Type B pancreatic cell (in vitro differentiated cells): ENCODE results near the gene PRKCE. TPM values are rescaled to one million over a fixed set of nuclear protein-coding genes. Genes with fewer than 3 reads are reported as not detected.

Experiments
- DNase-seq: peaks from one replicate; pipeline ENCODE4 v3.0.0; 2021; ENCODE audit warnings: mixed read lengths; ENCODE audit not compliant: unreplicated experiment; ENCODE audit errors: extremely low spot score
- H3K27ac Mint-ChIP-seq: 2 replicates; pipeline ENCODE4 v1.8.0; 2021; ENCODE audit warnings: mild to moderate bottlenecking, mixed read lengths
- H3K27me3 Mint-ChIP-seq: 2 replicates; pipeline ENCODE4 v1.8.0; 2021; ENCODE audit warnings: mixed read lengths
- H3K36me3 Mint-ChIP-seq: 2 replicates; pipeline ENCODE4 v1.8.0; 2021; ENCODE audit warnings: mixed read lengths
- H3K4me1 Mint-ChIP-seq: one replicate; pipeline ENCODE4 v1.8.0; 2021; ENCODE audit warnings: mixed read lengths; ENCODE audit not compliant: unreplicated experiment
- H3K4me3 Mint-ChIP-seq: 2 replicates; pipeline ENCODE4 v1.8.0; 2021; ENCODE audit warnings: mild to moderate bottlenecking, mixed read lengths
- H3K9me3 Mint-ChIP-seq: 2 replicates; pipeline ENCODE4 v1.8.0; 2021; ENCODE audit warnings: mixed read lengths
- total RNA-seq: library from RNA; stranded (reverse); gene quantifications from 2 replicates; pipeline ENCODE4 v1.2.1, GENCODE V29; 2021; ENCODE audit warnings: low replicate concordance
- TF ChIP-seq, protein P1 (sequence below): fragments of 200-600 bp; sonication (generic); conservative IDR thresholded peaks from 2 replicates; pipeline ENCODE4 v1.5.0; 2021; ENCODE audit warnings: antibody characterized with exemption, mild to moderate bottlenecking

The PRKCE gene
- total RNA-seq, 1 donor from 2014 or later, result 21.2 TPM

- Mint-ChIP-seq H3K4me3 (peak overlapping the region; percentile 91), H3K27ac (peak overlapping the region; percentile 85), H3K27me3 (peaks cover 27% of the 10 kb centered on the region), H3K36me3 (peaks cover 5% of the 10 kb centered on the region), H3K9me3 (no peaks in the 10 kb centered on the region), H3K4me1 (peaks cover 24% of the 10 kb centered on the region)
- no peak for DNase-seq
- TF ChIP-seq, protein P1, sequence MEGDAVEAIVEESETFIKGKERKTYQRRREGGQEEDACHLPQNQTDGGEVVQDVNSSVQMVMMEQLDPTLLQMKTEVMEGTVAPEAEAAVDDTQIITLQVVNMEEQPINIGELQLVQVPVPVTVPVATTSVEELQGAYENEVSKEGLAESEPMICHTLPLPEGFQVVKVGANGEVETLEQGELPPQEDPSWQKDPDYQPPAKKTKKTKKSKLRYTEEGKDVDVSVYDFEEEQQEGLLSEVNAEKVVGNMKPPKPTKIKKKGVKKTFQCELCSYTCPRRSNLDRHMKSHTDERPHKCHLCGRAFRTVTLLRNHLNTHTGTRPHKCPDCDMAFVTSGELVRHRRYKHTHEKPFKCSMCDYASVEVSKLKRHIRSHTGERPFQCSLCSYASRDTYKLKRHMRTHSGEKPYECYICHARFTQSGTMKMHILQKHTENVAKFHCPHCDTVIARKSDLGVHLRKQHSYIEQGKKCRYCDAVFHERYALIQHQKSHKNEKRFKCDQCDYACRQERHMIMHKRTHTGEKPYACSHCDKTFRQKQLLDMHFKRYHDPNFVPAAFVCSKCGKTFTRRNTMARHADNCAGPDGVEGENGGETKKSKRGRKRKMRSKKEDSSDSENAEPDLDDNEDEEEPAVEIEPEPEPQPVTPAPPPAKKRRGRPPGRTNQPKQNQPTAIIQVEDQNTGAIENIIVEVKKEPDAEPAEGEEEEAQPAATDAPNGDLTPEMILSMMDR, result no peak
These were observed 1.8 kb downstream of the PRKCE start for GRCh38 chr2:45653122-45653913.

GRCh38 chr2:45654250-45654649 lies 2.8 kb downstream of the PRKCE start:
- Mint-ChIP-seq H3K4me3 (peak overlapping the region; percentile 49), H3K27me3 (peaks cover 24% of the 10 kb centered on the region), H3K27ac (no peak overlapping the region), H3K36me3 (peaks cover 5% of the 10 kb centered on the region), H3K9me3 (no peaks in the 10 kb centered on the region), H3K4me1 (peaks cover 23% of the 10 kb centered on the region)
- no peak for DNase-seq
- TF ChIP-seq, protein P1, result no peak

GRCh38 chr2:45661828-45662227 lies 10.4 kb downstream of the PRKCE start:
- no peak for DNase-seq
- no peaks in the 10 kb centered on the region for H3K9me3 Mint-ChIP-seq
- no peak overlapping the region for H3K27ac Mint-ChIP-seq
- no peaks in the 10 kb centered on the region for H3K27me3 Mint-ChIP-seq
- H3K4me1 Mint-ChIP-seq, result peaks cover 11% of the 10 kb centered on the region
- H3K4me3 Mint-ChIP-seq, result no peak overlapping the region
- TF ChIP-seq, protein P1, result no peak
- H3K36me3 Mint-ChIP-seq, result peaks cover 7% of the 10 kb centered on the region

DNA sequence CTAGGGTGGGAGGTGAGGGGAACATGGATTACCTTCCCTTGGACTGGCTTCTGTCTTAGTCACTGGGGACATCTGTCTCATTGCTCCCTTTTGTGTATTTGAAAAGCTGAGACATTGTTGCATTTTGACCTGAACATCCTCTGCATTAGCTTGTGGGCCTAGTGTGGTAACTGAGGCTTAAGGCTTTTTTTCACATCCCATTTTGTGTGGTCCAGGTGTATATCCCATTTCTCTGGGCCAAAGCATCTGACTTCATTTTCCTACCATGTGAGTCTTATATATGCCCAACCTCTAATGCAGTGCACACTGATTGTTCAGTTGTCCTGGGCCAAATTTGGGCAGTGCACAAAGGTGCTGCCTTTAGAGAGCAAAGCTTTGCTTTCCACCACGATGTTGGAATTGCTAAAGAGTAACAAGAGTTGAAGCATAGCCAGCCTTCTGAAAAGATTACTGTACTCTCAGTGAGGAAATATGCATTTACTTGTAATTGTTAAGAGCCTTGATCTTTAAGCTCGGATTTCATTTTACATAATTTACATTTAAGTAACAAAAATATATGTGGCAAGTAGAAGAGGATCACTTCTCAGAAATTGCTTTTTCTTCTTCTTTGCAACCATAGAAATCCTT lies 13.3 kb downstream of the PRKCE start:
- no peaks in the 10 kb centered on the region for H3K9me3 Mint-ChIP-seq
- TF ChIP-seq, protein P1, result no peak
- DNase-seq, result no peak
- H3K27ac Mint-ChIP-seq, result no peak overlapping the region
- no peaks in the 10 kb centered on the region for H3K27me3 Mint-ChIP-seq
- H3K36me3 Mint-ChIP-seq, result peaks cover 7% of the 10 kb centered on the region
- peaks cover 21% of the 10 kb centered on the region for H3K4me1 Mint-ChIP-seq
- H3K4me3 Mint-ChIP-seq, result no peak overlapping the region

GRCh38 chr2:45668509-45668908 lies 17.0 kb downstream of the PRKCE start:
- Mint-ChIP-seq H3K9me3 (no peaks in the 10 kb centered on the region), H3K4me3 (no peak overlapping the region), H3K4me1 (peaks cover 23% of the 10 kb centered on the region), H3K27me3 (no peaks in the 10 kb centered on the region), H3K27ac (no peak overlapping the region), H3K36me3 (peaks cover 8% of the 10 kb centered on the region)
- DNase-seq, result no peak
- TF ChIP-seq, protein P1, result no peak
